HepG2 (cell line): ENCODE data around the gene CIBAR2. TPM values are rescaled to one million over a fixed set of nuclear protein-coding genes. Genes with fewer than 3 reads are reported as not detected.

ENCODE experiments used
- ARNT2 ChIP-seq: sonication (generic); formaldehyde crosslinking; IDR thresholded peaks from 2 replicates; pipeline ENCODE4 v1.8.0; 2022; ENCODE audit warnings: mild to moderate bottlenecking, low read depth, missing genetic modification reagents, moderate library complexity
- BCL6 ChIP-seq: IDR thresholded peaks from 2 replicates; pipeline ENCODE4 v1.6.1; 2016; ENCODE audit warnings: missing genetic modification reagents, missing compliant biosample characterization
- DMAP1 ChIP-seq: IDR thresholded peaks from 2 replicates; pipeline ENCODE4 v1.6.1; 2016
- FOXA3 ChIP-seq: IDR thresholded peaks from 2 replicates; pipeline ENCODE4 v1.6.1; 2016; ENCODE audit warnings: missing genetic modification reagents, missing compliant biosample characterization
- HDAC1 ChIP-seq: sonication (generic); formaldehyde crosslinking; IDR thresholded peaks from 2 replicates; pipeline ENCODE4 v1.5.1; 2020; ENCODE audit warnings: mild to moderate bottlenecking, missing genetic modification reagents
- HDAC6 ChIP-seq: fragments of 200-600 bp; sonication (generic); IDR thresholded peaks from 2 replicates; pipeline ENCODE4 v1.7.0; 2017; ENCODE audit warnings: mild to moderate bottlenecking, antibody characterized with exemption, low read length, low read depth
- HNF4A ChIP-seq: sonication (generic); formaldehyde crosslinking; IDR thresholded peaks from 2 replicates; pipeline ENCODE4 v1.4.0; 2020; ENCODE audit warnings: missing genetic modification reagents
- KMT2B ChIP-seq: IDR thresholded peaks from 2 replicates; pipeline ENCODE4 v1.6.1; 2016; ENCODE audit warnings: missing genetic modification reagents, missing compliant biosample characterization
- MTF2 ChIP-seq: sonication (generic); formaldehyde crosslinking; IDR thresholded peaks from 2 replicates; pipeline ENCODE4 v1.5.0; 2020; ENCODE audit warnings: missing genetic modification reagents, borderline replicate concordance
- PAXIP1 ChIP-seq: sonication (generic); formaldehyde crosslinking; conservative IDR thresholded peaks from 2 replicates; pipeline ENCODE4 v1.4.0; 2020; ENCODE audit warnings: mild to moderate bottlenecking, missing genetic modification reagents, moderate library complexity
- PBX3 ChIP-seq: sonication (generic); formaldehyde crosslinking; IDR thresholded peaks from 2 replicates; pipeline ENCODE4 v1.8.1; 2023; ENCODE audit warnings: missing genetic modification reagents, inconsistent platforms, borderline replicate concordance
- PLSCR1 ChIP-seq: sonication (generic); formaldehyde crosslinking; IDR thresholded peaks from 2 replicates; pipeline ENCODE4 v1.5.0; 2020; ENCODE audit warnings: missing genetic modification reagents, mild to moderate bottlenecking, borderline replicate concordance
- SUZ12 ChIP-seq: fragments of 150-350 bp; IDR thresholded peaks from 2 replicates; pipeline ENCODE4 v1.6.1; 2014; ENCODE audit warnings: low read depth, low read length
- TEAD3 ChIP-seq: optimal IDR thresholded peaks from 2 replicates; pipeline ENCODE3; 2016; ENCODE audit warnings: borderline replicate concordance
- ZBTB33 ChIP-seq: sonication (generic); formaldehyde crosslinking; IDR thresholded peaks from 2 replicates; pipeline ENCODE4 v1.4.0; 2020; ENCODE audit warnings: missing genetic modification reagents
- ZNF138 ChIP-seq: sonication (generic); formaldehyde crosslinking; IDR thresholded peaks from 2 replicates; pipeline ENCODE4 v1.5.0; 2020; ENCODE audit warnings: mild to moderate bottlenecking, low read depth, missing genetic modification reagents
- ZNF263 ChIP-seq: sonication (generic); formaldehyde crosslinking; IDR thresholded peaks from 2 replicates; pipeline ENCODE4 v1.4.0; 2020; ENCODE audit warnings: missing genetic modification reagents
- ZNF276 ChIP-seq: sonication (generic); formaldehyde crosslinking; IDR thresholded peaks from 2 replicates; pipeline ENCODE4 v1.4.0; 2020; ENCODE audit warnings: mild to moderate bottlenecking, low read depth, missing genetic modification reagents
- ZNF3 ChIP-seq: IDR thresholded peaks from 2 replicates; pipeline ENCODE4 v1.7.0; 2017; ENCODE audit warnings: inconsistent platforms
- ZNF614 ChIP-seq: IDR thresholded peaks from 2 replicates; pipeline ENCODE4 v1.6.1; 2018; ENCODE audit warnings: missing biosample characterization, missing genetic modification reagents, inconsistent platforms, borderline replicate concordance
- ZNF740 ChIP-seq: sonication (generic); formaldehyde crosslinking; IDR thresholded peaks from 2 replicates; pipeline ENCODE4 v1.4.0; 2020; ENCODE audit warnings: missing genetic modification reagents
- ZNF773 ChIP-seq: sonication (generic); formaldehyde crosslinking; IDR thresholded peaks from 2 replicates; pipeline ENCODE4 v1.4.0; 2020; ENCODE audit warnings: missing genetic modification reagents, borderline replicate concordance
- polyA plus RNA-seq, 8 experiments: library from polyadenylated mRNA; depleted of rRNA in 3 of 8; stranded (reverse) in 7 of 8; unstranded in 1 of 8; fragments of >200 nt; fragmentation: Illumina TruSeq in 4 of 8; extraction: Trizol in 4 of 8; gene quantifications; 2 replicates each; pipeline versions ENCODE4 v1.2.1 to v1.2.3, GENCODE V29; 2011 to 2016; ENCODE audit warnings: low read depth in 4 of 8, missing spikeins in 1 of 8, mixed read lengths in 1 of 8; ENCODE audit not compliant: insufficient read depth in 1 of 8
- total RNA-seq, 5 experiments: library from RNA; depleted of rRNA; stranded (reverse); fragments of >200 nt; fragmentation: Illumina TruSeq; extraction: Trizol; gene quantifications; 2 replicates each; pipeline ENCODE4 v1.2.3, GENCODE V29; 2016; ENCODE audit warnings: low read depth in 1 of 5

CIBAR2 gene
- total and polyA plus RNA-seq, 2 of the 13 experiments (the other 11 are each of a cell fraction or from before 2014, with no cell fraction given) = not detected

GRCh38 chr16:85139881-85140339 is 27.6 kb upstream of the CIBAR2 start (continued):
- TF ChIP-seq ZBTB33 (CRISPR knock-in tag) (0 out of 2 replicates have a peak, but pooled peaks have one; percentile 27), ZNF740 (CRISPR knock-in tag) (no peak), ZNF276 (CRISPR knock-in tag) (no peak), ZNF773 (CRISPR knock-in tag) (no peak), TEAD3 (CRISPR knock-in tag) (peak; percentile 69), PLSCR1 (CRISPR knock-in tag) (no peak), KMT2B (CRISPR knock-in tag) (peak; percentile 63), SUZ12 (no peak), ZNF138 (CRISPR knock-in tag) (no peak), PAXIP1 (CRISPR knock-in tag) (peak; percentile 91), PBX3 (no peak), HDAC6 (no peak), ZNF263 (CRISPR knock-in tag) (peak; percentile 98), ZNF3 (CRISPR knock-in tag) (no peak), DMAP1 (CRISPR knock-in tag) (peak; percentile 54; the same call in 1 of the 2 replicates), MTF2 (no peak), ARNT2 (CRISPR knock-in tag) (0 out of 2 replicates have a peak, but pooled peaks have one; percentile 27), ZNF614 (CRISPR knock-in tag) (no peak; the same call in 1 of the 2 replicates), FOXA3 (peak; percentile 59; the same call in 1 of the 2 replicates), BCL6 (CRISPR knock-in tag) (peak; percentile 28; the same call in 1 of the 2 replicates), HDAC1 (CRISPR knock-in tag) (peak; percentile 58), HNF4A (CRISPR knock-in tag) (peak; percentile 96)
